WTC11 (cell line): ENCODE results near the gene NDRG2. TPM values are rescaled to one million over a fixed set of nuclear protein-coding genes. Genes with fewer than 3 reads are reported as not detected.

Experiments used
- ATAC-seq: fragments of 200-7000 bp; cut with Tn5 transposase; 2 replicates; pipeline ENCODE4 v1.10.0; 2021; ENCODE audit warnings: mild to moderate bottlenecking, moderate library complexity
- CTCF ChIA-PET: fragments of 300-600 bp; sonication (Branson Sonifier 250); formaldehyde crosslinking; loops from one replicate; lab custom pipeline; 2021; ENCODE audit warnings: antibody characterized with exemption; lab: Charles Lee
- POLR2A ChIA-PET: fragments of 350-600 bp; sonication (Branson Sonifier 250); formaldehyde crosslinking; loops from one replicate; lab custom pipeline; 2021; ENCODE audit warnings: antibody characterized with exemption; lab: Charles Lee
- DNase-seq: peaks from one replicate; pipeline ENCODE4 v3.0.0; 2021; ENCODE audit warnings: low spot score
- H3K27ac Mint-ChIP-seq: 2 replicates; pipeline ENCODE4 v1.8.0; 2021; ENCODE audit warnings: mixed read lengths
- H3K27me3 Mint-ChIP-seq: 2 replicates; pipeline ENCODE4 v1.8.0; 2021; ENCODE audit warnings: low read depth, mild to moderate bottlenecking, moderate library complexity, mixed read lengths
- H3K36me3 Mint-ChIP-seq: 2 replicates; pipeline ENCODE4 v1.8.0; 2021; ENCODE audit warnings: mixed read lengths
- H3K4me1 Mint-ChIP-seq: 2 replicates; pipeline ENCODE4 v1.8.0; 2022; ENCODE audit warnings: mixed read lengths
- H3K4me3 Mint-ChIP-seq: 2 replicates; pipeline ENCODE4 v1.8.0; 2021; ENCODE audit warnings: mild to moderate bottlenecking, moderate library complexity, mixed read lengths
- H3K9me3 Mint-ChIP-seq: 2 replicates; pipeline ENCODE4 v1.8.0; 2021; ENCODE audit warnings: mixed read lengths
- E2F1 ChIP-seq: sonication (generic); formaldehyde crosslinking; IDR thresholded peaks from 2 replicates; pipeline ENCODE4 v1.8.0; 2022; ENCODE audit warnings: mild to moderate bottlenecking, missing genetic modification reagents
- E2F5 ChIP-seq: sonication (generic); formaldehyde crosslinking; IDR thresholded peaks from 2 replicates; pipeline ENCODE4 v1.8.1; 2022; ENCODE audit warnings: mild to moderate bottlenecking, moderate library complexity, missing genetic modification reagents
- ETV6 ChIP-seq: sonication (generic); formaldehyde crosslinking; IDR thresholded peaks from 2 replicates; pipeline ENCODE4 v1.8.1; 2022; ENCODE audit warnings: mild to moderate bottlenecking, missing genetic modification reagents
- FOXP1 ChIP-seq: sonication (generic); formaldehyde crosslinking; IDR thresholded peaks from 2 replicates; pipeline ENCODE4 v1.8.0; 2022; ENCODE audit warnings: missing genetic modification reagents, mild to moderate bottlenecking, moderate library complexity, borderline replicate concordance
- IRF1 ChIP-seq: sonication (generic); formaldehyde crosslinking; IDR thresholded peaks from 2 replicates; pipeline ENCODE4 v1.8.0; 2023; ENCODE audit warnings: missing genetic modification reagents
- IRF2 ChIP-seq: sonication (generic); formaldehyde crosslinking; IDR thresholded peaks from 2 replicates; pipeline ENCODE4 v1.8.0; 2022; ENCODE audit warnings: low read depth, missing genetic modification reagents, borderline replicate concordance
- JAZF1 ChIP-seq: fragments of 250-450 bp; sonication (Bioruptor Pico); IDR thresholded peaks from 2 replicates; pipeline ENCODE4 v1.9.0; 2021; ENCODE audit warnings: moderate library complexity, mild to moderate bottlenecking, inconsistent platforms
- NFE2L1 ChIP-seq: sonication (generic); formaldehyde crosslinking; IDR thresholded peaks from 2 replicates; pipeline ENCODE4 v1.8.1; 2023; ENCODE audit warnings: missing genetic modification reagents
- USF1 ChIP-seq: sonication (generic); formaldehyde crosslinking; IDR thresholded peaks from 2 replicates; pipeline ENCODE4 v1.8.0; 2022; ENCODE audit warnings: mild to moderate bottlenecking, missing genetic modification reagents
- ZNF423 ChIP-seq: fragments of 250-450 bp; sonication (Bioruptor Pico); IDR thresholded peaks from 2 replicates; pipeline ENCODE4 v2.1.2; 2022; ENCODE audit warnings: mild to moderate bottlenecking, moderate library complexity
- total RNA-seq: library from RNA; stranded (reverse); gene quantifications from 3 replicates; pipeline ENCODE4 v1.2.3, GENCODE V29; 2021
- TF ChIP-seq, protein P1 (sequence below): sonication (generic); formaldehyde crosslinking; IDR thresholded peaks from 2 replicates; pipeline ENCODE4 v1.8.0; 2022; ENCODE audit warnings: mild to moderate bottlenecking, missing genetic modification reagents
- TF ChIP-seq, protein P2 (sequence below): sonication (generic); formaldehyde crosslinking; IDR thresholded peaks from 2 replicates; pipeline ENCODE4 v1.8.1; 2023; ENCODE audit warnings: mild to moderate bottlenecking, missing genetic modification reagents
- TF ChIP-seq, protein P3 (sequence below): sonication (generic); formaldehyde crosslinking; IDR thresholded peaks from 2 replicates; pipeline ENCODE4 v1.8.1; 2022; ENCODE audit warnings: low read depth, missing genetic modification reagents, borderline replicate concordance
- TF ChIP-seq, protein P4 (sequence below): fragments of 250-450 bp; sonication (Bioruptor Pico); IDR thresholded peaks from 2 replicates; pipeline ENCODE4 v1.9.0; 2021; ENCODE audit warnings: moderate library complexity, mild to moderate bottlenecking, inconsistent platforms, borderline replicate concordance

NDRG2 gene
- total RNA-seq, 1 experiment from 2014 or later: 32.2 TPM

DNA sequence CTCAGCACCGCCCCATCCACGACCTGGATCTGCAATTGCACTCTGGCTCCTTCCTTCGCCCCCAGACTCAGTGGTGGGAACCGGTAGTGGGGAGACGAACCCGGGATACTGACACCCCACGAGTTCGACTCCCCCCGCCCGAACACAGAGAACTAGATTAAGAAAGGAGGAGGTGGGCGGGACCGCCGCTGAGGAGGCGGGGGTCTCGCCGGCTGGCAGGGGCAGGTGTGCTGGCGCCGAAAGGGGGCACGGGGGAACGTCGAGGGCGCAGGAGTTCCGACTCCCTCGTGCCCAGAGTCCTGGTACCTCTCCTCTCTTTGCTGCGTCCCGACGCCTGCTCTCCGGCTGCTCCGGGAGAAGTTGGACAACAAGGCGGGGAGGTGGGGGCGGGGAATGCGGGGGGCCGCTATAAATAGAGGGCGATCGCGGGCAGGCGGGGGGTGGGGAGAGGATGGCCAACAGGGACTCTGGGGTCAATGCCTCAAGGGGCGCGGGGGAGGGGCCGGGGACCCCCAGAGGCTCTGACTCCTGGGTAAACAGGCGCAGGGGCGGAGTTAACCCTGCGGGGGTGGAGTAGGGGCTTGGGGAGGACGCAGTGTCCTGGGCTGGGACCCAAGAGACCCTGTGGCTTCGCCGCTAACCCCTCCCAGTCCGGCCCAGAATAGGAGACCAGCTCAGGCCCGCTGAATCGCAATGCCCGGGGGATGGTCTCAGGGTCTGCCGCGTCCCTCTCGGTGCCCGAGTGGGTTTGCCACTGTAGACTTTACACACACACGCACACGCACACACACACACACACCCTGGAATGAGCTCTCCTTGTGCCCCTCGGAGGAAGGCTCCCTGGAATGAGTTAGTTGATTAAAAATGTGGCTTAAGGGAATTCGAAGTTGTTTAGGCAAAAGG is 761 bp upstream of the NDRG2 start:
- ATAC-seq: peak; percentile 62
- Mint-ChIP-seq H3K27me3 (peaks cover 40% of the 10 kb centered on the region), H3K27ac (peak overlapping the region; percentile 99)

DNA sequence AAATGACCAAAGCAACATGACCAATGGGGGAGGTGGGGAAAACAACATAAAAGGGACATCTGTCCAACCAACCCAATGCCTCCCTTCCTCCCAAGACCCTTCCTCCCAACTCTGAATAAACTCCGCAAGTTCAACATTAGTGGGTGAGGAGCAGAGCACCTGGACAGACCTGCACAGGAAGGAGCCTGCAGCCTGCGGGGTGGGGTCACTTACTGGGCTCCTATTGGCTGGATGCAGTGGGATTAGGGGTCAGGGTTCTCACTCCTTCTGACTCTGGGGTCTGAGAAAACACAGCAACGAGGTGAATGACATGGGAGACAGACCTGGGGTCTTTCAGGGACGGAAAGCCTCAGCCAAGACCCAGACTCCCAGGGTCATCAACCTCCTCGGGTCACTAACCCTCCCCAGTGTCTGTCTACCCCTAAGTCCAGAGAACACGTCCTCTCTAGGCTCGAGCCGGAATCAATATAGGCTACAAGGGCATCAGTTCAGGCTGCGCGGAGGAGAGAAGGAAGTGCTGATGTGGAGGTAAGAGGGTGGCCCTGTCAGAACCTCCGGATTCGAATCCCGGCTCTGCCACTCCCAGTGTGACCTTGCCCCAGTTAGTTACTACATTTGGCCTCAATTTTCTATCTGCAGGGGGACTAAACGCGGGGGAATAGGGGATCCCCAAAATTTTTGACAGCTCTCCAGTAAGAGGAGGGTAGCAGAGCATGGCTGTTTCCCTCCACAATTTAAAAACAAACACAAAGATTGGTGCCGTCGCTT is 860 bp downstream of the NDRG2 start:
- Mint-ChIP-seq H3K9me3 (no peaks in the 10 kb centered on the region), H3K4me1 (peaks cover 39% of the 10 kb centered on the region), H3K27ac (no peak overlapping the region), H3K27me3 (peaks cover 35% of the 10 kb centered on the region), H3K36me3 (peaks cover 6% of the 10 kb centered on the region; the same call in 1 of the 2 replicates), H3K4me3 (peak overlapping the region; percentile 79)
- ATAC-seq: 0 out of 2 replicates have a peak, but pooled peaks have one; percentile 3
- ChIA-PET POLR2A (interaction anchor here (0.6 to 2.3 kb wide), 6 partner anchors 9 to 74 kb away, joined by 3 to 7 read pairs (median 4); partner anchors contain the start of gene ZNF219), CTCF (interaction anchor here (0.6 to 3.0 kb wide), 11 partner anchors 9 to 81 kb away, joined by 3 to 57 read pairs (median 4); no protein-coding TSS in a partner anchor)
- DNase-seq: peak; percentile 17
- TF ChIP-seq IRF1 (CRISPR knock-in tag): no peak

More for the DNA sequence above, 761 bp upstream of the NDRG2 start:
- H3K4me1 Mint-ChIP-seq: peaks cover 39% of the 10 kb centered on the region
- CTCF ChIA-PET: interaction anchor here (1.0 to 12.2 kb wide), 16 partner anchors 11 to 168 kb away, joined by 3 to 104 read pairs (median 6); partner anchors contain the start of gene ARHGEF40
- DNase-seq: peak; percentile 81
- TF ChIP-seq, protein P1, sequence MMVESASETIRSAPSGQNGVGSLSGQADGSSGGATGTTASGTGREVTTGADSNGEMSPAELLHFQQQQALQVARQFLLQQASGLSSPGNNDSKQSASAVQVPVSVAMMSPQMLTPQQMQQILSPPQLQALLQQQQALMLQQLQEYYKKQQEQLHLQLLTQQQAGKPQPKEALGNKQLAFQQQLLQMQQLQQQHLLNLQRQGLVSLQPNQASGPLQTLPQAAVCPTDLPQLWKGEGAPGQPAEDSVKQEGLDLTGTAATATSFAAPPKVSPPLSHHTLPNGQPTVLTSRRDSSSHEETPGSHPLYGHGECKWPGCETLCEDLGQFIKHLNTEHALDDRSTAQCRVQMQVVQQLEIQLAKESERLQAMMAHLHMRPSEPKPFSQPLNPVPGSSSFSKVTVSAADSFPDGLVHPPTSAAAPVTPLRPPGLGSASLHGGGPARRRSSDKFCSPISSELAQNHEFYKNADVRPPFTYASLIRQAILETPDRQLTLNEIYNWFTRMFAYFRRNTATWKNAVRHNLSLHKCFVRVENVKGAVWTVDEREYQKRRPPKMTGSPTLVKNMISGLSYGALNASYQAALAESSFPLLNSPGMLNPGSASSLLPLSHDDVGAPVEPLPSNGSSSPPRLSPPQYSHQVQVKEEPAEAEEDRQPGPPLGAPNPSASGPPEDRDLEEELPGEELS (CRISPR knock-in tag): peak; percentile 53
- TF ChIP-seq IRF1 (CRISPR knock-in tag) (peak; percentile 72), USF1 (CRISPR knock-in tag) (peak; percentile 38; the same call in 1 of the 2 replicates), ETV6 (CRISPR knock-in tag) (peak; percentile 67; the same call in 1 of the 2 replicates), ZNF423 (CRISPR knock-in tag) (peak; percentile 26; the same call in 1 of the 2 replicates), FOXP1 (no peak)
- TF ChIP-seq, all 79 proteins: peak for 5
- H3K9me3 Mint-ChIP-seq: no peaks in the 10 kb centered on the region
- peak overlapping the region; percentile 93 for H3K4me3 Mint-ChIP-seq
- POLR2A ChIA-PET: interaction anchor here (0.6 to 2.3 kb wide), 7 partner anchors 11 to 55 kb away, joined by 3 to 12 read pairs (median 7); partner anchors contain the start of gene ARHGEF40
- H3K36me3 Mint-ChIP-seq: peaks cover 3% of the 10 kb centered on the region; the same call in 1 of the 2 replicates

DNA sequence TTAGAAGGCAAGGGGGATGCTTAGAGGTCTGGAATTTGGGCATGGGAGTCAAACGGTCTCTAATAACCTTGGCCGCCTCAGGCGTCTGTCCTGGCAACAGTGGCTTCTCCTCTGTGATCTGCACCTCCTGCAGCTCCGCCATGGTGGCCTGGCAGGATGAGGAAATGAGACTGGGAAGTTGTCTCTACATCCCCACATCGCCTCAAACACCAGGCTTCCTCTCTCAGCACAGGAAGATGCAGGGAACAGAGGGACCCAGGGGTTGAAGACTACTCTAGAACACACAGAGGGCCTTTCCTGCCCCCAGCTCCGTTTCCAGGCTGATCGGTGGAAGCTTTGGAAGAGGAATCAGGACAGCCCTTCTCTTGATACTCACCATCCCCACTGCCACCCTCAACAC is 1.7 kb downstream of the NDRG2 start:
- no peak for DNase-seq
- Mint-ChIP-seq H3K27ac (no peak overlapping the region), H3K27me3 (peaks cover 35% of the 10 kb centered on the region), H3K9me3 (no peaks in the 10 kb centered on the region), H3K4me1 (peaks cover 39% of the 10 kb centered on the region), H3K36me3 (peaks cover 6% of the 10 kb centered on the region; the same call in 1 of the 2 replicates), H3K4me3 (peak overlapping the region; percentile 79; the same call in 1 of the 2 replicates)
- CTCF ChIA-PET: interaction anchor here (1.0 to 3.0 kb wide), 6 partner anchors 8 to 69 kb away, joined by 4 to 57 read pairs (median 8); no protein-coding TSS in a partner anchor
- POLR2A ChIA-PET: interaction anchor here (1.1 to 2.3 kb wide), 3 partner anchors 8 to 48 kb away, joined by 3 to 7 read pairs (median 4); no protein-coding TSS in a partner anchor
- no peak for ATAC-seq
- TF ChIP-seq E2F1 (CRISPR knock-in tag): no peak
- TF ChIP-seq, protein P2, sequence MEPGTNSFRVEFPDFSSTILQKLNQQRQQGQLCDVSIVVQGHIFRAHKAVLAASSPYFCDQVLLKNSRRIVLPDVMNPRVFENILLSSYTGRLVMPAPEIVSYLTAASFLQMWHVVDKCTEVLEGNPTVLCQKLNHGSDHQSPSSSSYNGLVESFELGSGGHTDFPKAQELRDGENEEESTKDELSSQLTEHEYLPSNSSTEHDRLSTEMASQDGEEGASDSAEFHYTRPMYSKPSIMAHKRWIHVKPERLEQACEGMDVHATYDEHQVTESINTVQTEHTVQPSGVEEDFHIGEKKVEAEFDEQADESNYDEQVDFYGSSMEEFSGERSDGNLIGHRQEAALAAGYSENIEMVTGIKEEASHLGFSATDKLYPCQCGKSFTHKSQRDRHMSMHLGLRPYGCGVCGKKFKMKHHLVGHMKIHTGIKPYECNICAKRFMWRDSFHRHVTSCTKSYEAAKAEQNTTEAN (CRISPR knock-in tag): no peak
- TF ChIP-seq, protein P3, sequence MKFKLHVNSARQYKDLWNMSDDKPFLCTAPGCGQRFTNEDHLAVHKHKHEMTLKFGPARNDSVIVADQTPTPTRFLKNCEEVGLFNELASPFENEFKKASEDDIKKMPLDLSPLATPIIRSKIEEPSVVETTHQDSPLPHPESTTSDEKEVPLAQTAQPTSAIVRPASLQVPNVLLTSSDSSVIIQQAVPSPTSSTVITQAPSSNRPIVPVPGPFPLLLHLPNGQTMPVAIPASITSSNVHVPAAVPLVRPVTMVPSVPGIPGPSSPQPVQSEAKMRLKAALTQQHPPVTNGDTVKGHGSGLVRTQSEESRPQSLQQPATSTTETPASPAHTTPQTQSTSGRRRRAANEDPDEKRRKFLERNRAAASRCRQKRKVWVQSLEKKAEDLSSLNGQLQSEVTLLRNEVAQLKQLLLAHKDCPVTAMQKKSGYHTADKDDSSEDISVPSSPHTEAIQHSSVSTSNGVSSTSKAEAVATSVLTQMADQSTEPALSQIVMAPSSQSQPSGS (CRISPR knock-in tag): no peak
- no peak for TF ChIP-seq E2F5 (CRISPR knock-in tag)
- no peak for TF ChIP-seq JAZF1 (CRISPR knock-in tag)
- no peak for TF ChIP-seq IRF2 (CRISPR knock-in tag)
- TF ChIP-seq ETV6 (CRISPR knock-in tag): no peak
- no peak for TF ChIP-seq NFE2L1 (CRISPR knock-in tag)
- TF ChIP-seq, protein P4, sequence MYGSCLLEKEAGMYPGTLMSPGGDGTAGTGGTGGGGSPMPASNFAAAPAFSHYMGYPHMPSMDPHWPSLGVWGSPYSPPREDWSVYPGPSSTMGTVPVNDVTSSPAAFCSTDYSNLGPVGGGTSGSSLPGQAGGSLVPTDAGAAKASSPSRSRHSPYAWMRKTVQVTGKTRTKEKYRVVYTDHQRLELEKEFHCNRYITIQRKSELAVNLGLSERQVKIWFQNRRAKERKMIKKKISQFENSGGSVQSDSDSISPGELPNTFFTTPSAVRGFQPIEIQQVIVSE (CRISPR knock-in tag): no peak
